A204.1 (cell line): Measurements from ENCODE around the gene NXF1.
"Not testable (repeated sequence)": the region's sequence is repeated elsewhere in the genome, so short reads cannot be mapped to it uniquely, and the experiment has no call there.

Experiments
- FAIRE-seq: peaks from 2 replicates; lab custom pipeline; 2012; peaks lifted over from hg19 to GRCh38; lab: Jason Lieb, UNC

Gene NXF1

GRCh38 chr11:62805076-62805892 lies at the start of gene NXF1:
TSS of gene NXF1 (minus strand) at chr11:62805440. CDS start at chr11:62805356, 84 bp downstream.
- no peak for FAIRE-seq

GRCh38 chr11:62854013-62854824 lies 49.0 kb upstream of the NXF1 start:
- no peak for FAIRE-seq

GRCh38 chr11:62853279-62853965 lies 48.2 kb upstream of the NXF1 start:
- no peak for FAIRE-seq

- no peak for FAIRE-seq
Observed at GRCh38 chr11:62852523-62853188, 47.4 kb upstream of the NXF1 start.

GRCh38 chr11:62851807-62852522 lies 46.7 kb upstream of the NXF1 start:
- no peak for FAIRE-seq

- no peak for FAIRE-seq
Observed at GRCh38 chr11:62850911-62851806, 45.9 kb upstream of the NXF1 start.

GRCh38 chr11:62847767-62848314 lies 42.6 kb upstream of the NXF1 start:
- FAIRE-seq = no peak

- FAIRE-seq = no peak
Observed at GRCh38 chr11:62846177-62846576, 40.9 kb upstream of the NXF1 start.

GRCh38 chr11:62844154-62844553 lies 38.9 kb upstream of the NXF1 start:
- FAIRE-seq = no peak

- FAIRE-seq = no peak
Observed at GRCh38 chr11:62843466-62843865, 38.2 kb upstream of the NXF1 start.

GRCh38 chr11:62842891-62843290 lies 37.7 kb upstream of the NXF1 start:
- not testable (repeated sequence) for FAIRE-seq

GRCh38 chr11:62842171-62842741 lies 37.0 kb upstream of the NXF1 start:
- FAIRE-seq = no peak

- FAIRE-seq = peak; percentile 97
Observed at GRCh38 chr11:62841361-62842170, 36.3 kb upstream of the NXF1 start.

GRCh38 chr11:62840721-62841360 lies 35.6 kb upstream of the NXF1 start:
- not testable (repeated sequence) for FAIRE-seq

- no peak for FAIRE-seq
Observed at GRCh38 chr11:62839050-62839945, 34.1 kb upstream of the NXF1 start, which contains the start of gene WDR74. TSS of gene WDR74 (minus strand) at chr11:62839590. CDS start at chr11:62839570, 20 bp downstream.

- no peak for FAIRE-seq
Observed at GRCh38 chr11:62835336-62835735, 30.1 kb upstream of the NXF1 start.
